IMR-90 (cell line): ENCODE data around the gene PLA2G2C. TPM values are rescaled to one million over a fixed set of nuclear protein-coding genes. Genes with fewer than 3 reads are reported as not detected.

Source experiments
- ATAC-seq: fragments of 200-7000 bp; cut with Tn5 transposase; 2 replicates; pipeline ENCODE4 v1.9.1; 2020; ENCODE audit warnings: low read depth, mild to moderate bottlenecking, moderate library complexity
- BruUV-seq: library from RNA; stranded (reverse); fragments of 400-500 nt; replicated peaks from 2 replicates; lab custom pipeline; 2021; lab: Mats Ljungman, UMichigan
- CTCF ChIA-PET: fragments of 300-600 bp; formaldehyde crosslinking; extraction: SDS; loops from one replicate; lab custom pipeline; 2021; ENCODE audit warnings: antibody characterized with exemption; lab: Yijun Ruan, JAX
- POLR2A ChIA-PET: fragments of 300-600 bp; sonication (Branson Sonifier 250); formaldehyde crosslinking; loops from one replicate; lab custom pipeline; 2022; ENCODE audit warnings: antibody characterized with exemption; ENCODE audit not compliant: unreplicated experiment; lab: Charles Lee
- DNase-seq: peaks from one replicate; pipeline ENCODE4 v3.0.0; 2013
- H2AFZ ChIP-seq: replicated peaks from 2 replicates; pipeline ENCODE3; 2013; ENCODE audit warnings: low read length, mild to moderate bottlenecking; ENCODE audit not compliant: poor library complexity
- H2AK5ac ChIP-seq: 2 replicates; pipeline ENCODE4 v1.6.1; 2013; ENCODE audit warnings: low read depth, low read length, inconsistent platforms
- H2AK9ac ChIP-seq: replicated peaks from 2 replicates; pipeline ENCODE3; 2013; ENCODE audit warnings: mild to moderate bottlenecking, low read depth, low read length, moderate library complexity; ENCODE audit not compliant: poor library complexity
- H2BK120ac ChIP-seq: 2 replicates; pipeline ENCODE4 v1.6.1; 2013; ENCODE audit warnings: low read depth, low read length, inconsistent platforms
- H2BK15ac ChIP-seq: 3 replicates; pipeline ENCODE4 v1.6.1; 2013; ENCODE audit warnings: low read depth, low read length, inconsistent platforms
- H2BK20ac ChIP-seq: 2 replicates; pipeline ENCODE4 v1.6.1; 2013; ENCODE audit warnings: low read depth, mild to moderate bottlenecking, inconsistent platforms, low read length, moderate library complexity
- H2BK5ac ChIP-seq: 2 replicates; pipeline ENCODE4 v1.6.1; 2013; ENCODE audit warnings: mild to moderate bottlenecking, low read depth, low read length, inconsistent platforms; ENCODE audit not compliant: poor library complexity, severe bottlenecking
- H3K14ac ChIP-seq: replicated peaks from 2 replicates; pipeline ENCODE4 v1.6.1; 2013; ENCODE audit warnings: low read depth, low read length, inconsistent platforms
- H3K18ac ChIP-seq: 2 replicates; pipeline ENCODE4 v1.6.1; 2013; ENCODE audit warnings: low read depth, low read length, control low read depth
- H3K23ac ChIP-seq: 2 replicates; pipeline ENCODE4 v1.6.1; 2013; ENCODE audit warnings: low read depth, low read length, inconsistent platforms
- H3K27ac ChIP-seq: 2 replicates; pipeline ENCODE4 v1.5.1; 2013; ENCODE audit warnings: mild to moderate bottlenecking, control low read depth, low read length; ENCODE audit not compliant: insufficient read depth
- H3K27me3 ChIP-seq: 2 replicates; pipeline ENCODE4 v1.6.1; 2013; ENCODE audit warnings: low read length; ENCODE audit not compliant: control insufficient read depth, insufficient read depth
- H3K36me3 ChIP-seq: 2 replicates; pipeline ENCODE4 v1.6.1; 2013; ENCODE audit warnings: low read length, mixed read lengths; ENCODE audit not compliant: control insufficient read depth, insufficient read depth
- H3K4ac ChIP-seq: 2 replicates; pipeline ENCODE4 v1.6.1; 2013; ENCODE audit warnings: low read depth, low read length, inconsistent platforms
- H3K4me1 ChIP-seq: 2 replicates; pipeline ENCODE4 v1.6.1; 2013; ENCODE audit warnings: low read length, mixed read lengths; ENCODE audit not compliant: control insufficient read depth, insufficient read depth
- H3K4me2 ChIP-seq: 2 replicates; pipeline ENCODE4 v1.6.1; 2013; ENCODE audit warnings: low read depth, mild to moderate bottlenecking, control low read depth, low read length, moderate library complexity
- H3K4me3 ChIP-seq: 2 replicates; pipeline ENCODE4 v1.5.1; 2013; ENCODE audit warnings: low read depth, mild to moderate bottlenecking, control low read depth, low read length, moderate library complexity; ENCODE audit not compliant: insufficient read depth
- H3K56ac ChIP-seq: 2 replicates; pipeline ENCODE4 v1.6.1; 2013; ENCODE audit warnings: low read length, inconsistent platforms; ENCODE audit not compliant: insufficient read depth; ENCODE audit errors: extremely low read depth
- H3K79me1 ChIP-seq, 2 experiments: 2 replicates each; pipeline ENCODE4 v1.6.1; 2013; ENCODE audit warnings: low read length in 2 of 2, inconsistent platforms in 1 of 2, low read depth in 1 of 2
- H3K9ac ChIP-seq: 2 replicates; pipeline ENCODE4 v1.6.1; 2013; ENCODE audit warnings: low read depth, low read length, control low read depth
- H3K9me1 ChIP-seq: 2 replicates; pipeline ENCODE4 v1.6.1; 2013; ENCODE audit warnings: low read length, inconsistent platforms; ENCODE audit not compliant: insufficient read depth
- H3K9me3 ChIP-seq: 2 replicates; pipeline ENCODE4 v1.6.1; 2013; ENCODE audit warnings: low read length; ENCODE audit not compliant: control insufficient read depth, insufficient read depth
- H4K20me1 ChIP-seq: 2 replicates; pipeline ENCODE4 v1.6.1; 2013; ENCODE audit warnings: low read length, inconsistent platforms; ENCODE audit not compliant: insufficient read depth
- H4K5ac ChIP-seq: 2 replicates; pipeline ENCODE4 v1.6.1; 2013; ENCODE audit warnings: mild to moderate bottlenecking, low read depth, low read length, control low read depth
- H4K8ac ChIP-seq, 2 experiments: 2 replicates each; pipeline ENCODE4 v1.6.1; 2013; ENCODE audit warnings: low read depth in 2 of 2, low read length in 2 of 2, control low read depth in 1 of 2, inconsistent platforms in 1 of 2
- H4K91ac ChIP-seq: 2 replicates; pipeline ENCODE4 v1.6.1; 2013; ENCODE audit warnings: low read depth, low read length, inconsistent platforms; ENCODE audit not compliant: insufficient read depth
- MAFK ChIP-seq: IDR thresholded peaks from 2 replicates; pipeline ENCODE4 v1.6.1; 2012; ENCODE audit warnings: low read depth, low read length, improper control_type of control experiment
- RAD21 ChIP-seq: IDR thresholded peaks from 2 replicates; pipeline ENCODE4 v1.6.1; 2012; ENCODE audit warnings: low read length, improper control_type of control experiment
- RCOR1 ChIP-seq: IDR thresholded peaks from 2 replicates; pipeline ENCODE4 v1.6.1; 2012; ENCODE audit warnings: mild to moderate bottlenecking, low read length, improper control_type of control experiment; ENCODE audit not compliant: insufficient replicate concordance
- RFX5 ChIP-seq: IDR thresholded peaks from 2 replicates; pipeline ENCODE4 v1.8.0; 2012; ENCODE audit warnings: low read depth, mild to moderate bottlenecking, low read length, moderate library complexity
- SMC3 ChIP-seq: fragments of 150-350 bp; IDR thresholded peaks from 2 replicates; pipeline ENCODE4 v1.6.1; 2016; ENCODE audit warnings: low read depth, mild to moderate bottlenecking, antibody characterized with exemption, low read length, moderate library complexity
- WGBS, 2 experiments: methylation state at CpG; one replicate each; pipeline versions ENCODE4 v1.1.5 to v1.1.7; 2013; ENCODE audit warnings: missing lambda C conversion rate in 2 of 2; ENCODE audit not compliant: insufficient read length in 1 of 2; ENCODE audit errors: extremely low coverage in 2 of 2; 5-methylcytosine and 5-hydroxymethylcytosine counted together
- dilution Hi-C: fragments of 300-500 bp; cut with HindIII; formaldehyde crosslinking; loops from one replicate; pipeline ENCODE4 v1.14.3; 2018; ENCODE audit warnings: low sequenced_read_pairs; ENCODE audit not compliant: unreplicated experiment
- in situ Hi-C: fragments of 300-500 bp; cut with MboI; formaldehyde crosslinking; loops from 3 replicates; pipeline ENCODE4 v1.14.3; 2019; ENCODE audit warnings: low sequenced_read_pairs, inconsistent platforms, mixed read lengths
- intact Hi-C: fragments of 100-400 bp; cut with micrococcal nuclease; formaldehyde crosslinking; loops from 2 replicates; pipeline ENCODE4 v1.10.0; 2022
- polyA plus RNA-seq, 3 experiments: library from polyadenylated mRNA; depleted of rRNA; stranded (reverse); fragments of >200 nt; gene quantifications; 2 replicates each; pipeline ENCODE4 v1.2.3, GENCODE V29; 2012; ENCODE audit warnings: low replicate concordance in 1 of 3
- total RNA-seq: library from RNA; depleted of rRNA; stranded (reverse); fragments of >200 nt; gene quantifications from 2 replicates; pipeline ENCODE4 v1.2.3, GENCODE V29; 2012
- TF ChIP-seq, protein P1 (sequence below): conservative IDR thresholded peaks from 2 replicates; pipeline ENCODE4 v1.5.1; 2012; ENCODE audit warnings: mild to moderate bottlenecking, low read depth, low read length, improper control_type of control experiment

PLA2G2C gene
- total and polyA plus RNA-seq, 2 of the 4 experiments (the other 2 are of a cell fraction) = not detected

DNA sequence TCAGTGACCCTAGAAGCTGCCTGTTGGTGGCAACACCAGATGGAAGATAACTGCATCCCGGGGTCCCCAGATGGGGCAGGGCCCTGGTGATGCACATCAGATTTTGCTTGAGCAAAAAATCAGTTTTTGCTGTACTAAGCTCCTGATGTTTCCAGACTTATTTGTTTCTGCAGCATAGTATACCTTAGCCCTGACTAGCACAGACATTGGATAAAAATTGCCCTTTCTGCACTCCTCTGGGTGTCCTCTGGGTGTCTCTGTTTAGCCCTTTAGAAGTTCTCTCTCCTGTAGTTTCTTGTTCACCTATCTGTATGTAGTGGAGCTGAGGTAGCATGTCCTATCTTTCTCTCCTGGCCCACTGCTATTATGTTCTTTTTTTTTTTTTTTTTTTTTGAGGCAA is 30.3 kb upstream of the PLA2G2C start:
- no peak overlapping the region for H2BK120ac ChIP-seq

More for the DNA sequence above, 30.3 kb upstream of the PLA2G2C start:
- Histone ChIP-seq H3K4ac (no peak overlapping the region), H3K14ac (no peak overlapping the region), H2BK5ac (no peak overlapping the region), H2AK5ac (no peak overlapping the region), H4K5ac (no peak overlapping the region), H3K18ac (no peak overlapping the region), H3K27ac (no peak overlapping the region), H4K20me1 (no peaks in the 10 kb centered on the region), H2BK20ac (no peak overlapping the region), H3K4me3 (no peak overlapping the region), H4K91ac (no peak overlapping the region), H3K79me1 (no peaks in the 10 kb centered on the region), H3K9me1 (no peaks in the 10 kb centered on the region), H3K9ac (no peak overlapping the region), H2AFZ (no peak overlapping the region), H2AK9ac (no peak overlapping the region), H3K4me1 (no peaks in the 10 kb centered on the region), H2BK15ac (no peak overlapping the region), H3K23ac (no peak overlapping the region), H4K8ac (no peak overlapping the region), H3K27me3 (peaks cover 26% of the 10 kb centered on the region), H3K9me3 (no peaks in the 10 kb centered on the region), H3K4me2 (no peak overlapping the region), H3K36me3 (no peaks in the 10 kb centered on the region), H3K56ac (no peak overlapping the region)
- peak; percentile 34 for TF ChIP-seq RAD21
- TF ChIP-seq, protein P1, sequence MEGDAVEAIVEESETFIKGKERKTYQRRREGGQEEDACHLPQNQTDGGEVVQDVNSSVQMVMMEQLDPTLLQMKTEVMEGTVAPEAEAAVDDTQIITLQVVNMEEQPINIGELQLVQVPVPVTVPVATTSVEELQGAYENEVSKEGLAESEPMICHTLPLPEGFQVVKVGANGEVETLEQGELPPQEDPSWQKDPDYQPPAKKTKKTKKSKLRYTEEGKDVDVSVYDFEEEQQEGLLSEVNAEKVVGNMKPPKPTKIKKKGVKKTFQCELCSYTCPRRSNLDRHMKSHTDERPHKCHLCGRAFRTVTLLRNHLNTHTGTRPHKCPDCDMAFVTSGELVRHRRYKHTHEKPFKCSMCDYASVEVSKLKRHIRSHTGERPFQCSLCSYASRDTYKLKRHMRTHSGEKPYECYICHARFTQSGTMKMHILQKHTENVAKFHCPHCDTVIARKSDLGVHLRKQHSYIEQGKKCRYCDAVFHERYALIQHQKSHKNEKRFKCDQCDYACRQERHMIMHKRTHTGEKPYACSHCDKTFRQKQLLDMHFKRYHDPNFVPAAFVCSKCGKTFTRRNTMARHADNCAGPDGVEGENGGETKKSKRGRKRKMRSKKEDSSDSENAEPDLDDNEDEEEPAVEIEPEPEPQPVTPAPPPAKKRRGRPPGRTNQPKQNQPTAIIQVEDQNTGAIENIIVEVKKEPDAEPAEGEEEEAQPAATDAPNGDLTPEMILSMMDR = peak; percentile 34
- no peak for TF ChIP-seq RCOR1
- TF ChIP-seq MAFK = no peak
- peak; percentile 31; the same call in 1 of the 2 replicates for TF ChIP-seq SMC3
- no peak for TF ChIP-seq RFX5
- intact Hi-C loops (loop anchor here (5.0 kb wide), 1 partner anchor 416 kb away; the partner anchor contains the start of gene PINK1), dilution Hi-C loops (no loop called here), in situ Hi-C loops (loop anchor here (25.0 kb wide), 1 partner anchor 421 kb away; the partner anchor contains the start of gene PINK1)
- POLR2A ChIA-PET = no interaction called here
- DNase-seq = peak; percentile 10
- BruUV-seq = no TSS peak
- WGBS, 2 experiments = 40% methylated on average over 1 of the region's 1 CpG; no CpG with 5 or more reads in 1 of the 2 experiments
- ATAC-seq = peak; percentile 68; the same call in 1 of the 2 replicates
- CTCF ChIA-PET = interaction anchor here (1.6 kb wide), 1 partner anchor 278 kb away, joined by 7 read pairs; no protein-coding TSS in a partner anchor
